Muscle of leg (tissue), 11 donors: ENCODE data around the gene PLEKHG2. TPM values are rescaled to one million over a fixed set of nuclear protein-coding genes. Genes with fewer than 3 reads are reported as not detected.
"Not testable (repeated sequence)": the region's sequence is repeated elsewhere in the genome, so short reads cannot be mapped to it uniquely, and the experiment has no call there.

Experiments used
- DNase-seq: peaks from one replicate; pipeline ENCODE4 v3.0.0; 2013
- H3K27ac ChIP-seq: one replicate; pipeline ENCODE4 v1.5.1; 2013; ENCODE audit warnings: mild to moderate bottlenecking, low read length, control low read depth
- H3K27me3 ChIP-seq: one replicate; pipeline ENCODE4 v1.6.1; 2013; ENCODE audit warnings: low read length; ENCODE audit not compliant: control insufficient read depth, insufficient read depth
- H3K36me3 ChIP-seq: one replicate; pipeline ENCODE4 v1.6.1; 2013; ENCODE audit warnings: low read length; ENCODE audit not compliant: control insufficient read depth, insufficient read depth
- H3K4me1 ChIP-seq: one replicate; pipeline ENCODE4 v1.6.1; 2013; ENCODE audit warnings: low read length; ENCODE audit not compliant: control insufficient read depth, insufficient read depth
- H3K4me3 ChIP-seq: one replicate; pipeline ENCODE4 v1.5.1; 2013; ENCODE audit warnings: low read length, control low read depth
- H3K9me3 ChIP-seq: replicated peaks from 2 replicates; pipeline ENCODE4 v1.6.1; 2013; ENCODE audit warnings: low read depth, low read length; ENCODE audit not compliant: control insufficient read depth
- WGBS: methylation state at CpG from one replicate; pipeline ENCODE4 v1.1.5; 2013; ENCODE audit warnings: missing lambda C conversion rate; ENCODE audit not compliant: insufficient coverage; 5-methylcytosine and 5-hydroxymethylcytosine counted together
- polyA plus RNA-seq, 8 donors: library from polyadenylated mRNA; unstranded; fragments of 120-200 nt; gene quantifications; one replicate each; pipeline versions ENCODE4 v1.2.1 to v1.2.3, GENCODE V29; 2013; ENCODE audit warnings: inconsistent platforms in 1 of 8, low replicate concordance in 1 of 8; ENCODE audit not compliant: insufficient read length in 8 of 8, insufficient read depth in 1 of 8
- total RNA-seq: library from RNA; stranded (reverse); fragments of 120-200 nt; gene quantifications from one replicate; pipeline ENCODE4 v1.2.4, GENCODE V29; 2013

Gene PLEKHG2
- total and polyA plus RNA-seq, 9 donors: 21.2 to 65.3 (median 50.0) TPM

- Histone ChIP-seq H3K36me3 (peaks cover 42% of the 10 kb centered on the region), H3K27ac (no peak overlapping the region), H3K4me1 (peaks cover 16% of the 10 kb centered on the region), H3K27me3 (no peaks in the 10 kb centered on the region), H3K9me3 (no peaks in the 10 kb centered on the region), H3K4me3 (no peak overlapping the region)
- DNase-seq: no peak
- WGBS: 90% methylated on average over 3 of the region's 8 CpGs
Measured at GRCh38 chr19:39449116-39449797, 36.8 kb downstream of the PLEKHG2 start.

- not testable (repeated sequence) for H3K27ac ChIP-seq, H3K9me3 ChIP-seq, DNase-seq, H3K27me3 ChIP-seq, H3K4me3 ChIP-seq
- Histone ChIP-seq H3K4me1 (peaks cover 12% of the 10 kb centered on the region), H3K36me3 (peaks cover 42% of the 10 kb centered on the region)
- 100% methylated on average over 5 of the region's 8 CpGs for WGBS
Measured at GRCh38 chr19:39451257-39451656, 38.8 kb downstream of the PLEKHG2 start.

- no peak overlapping the region for H3K27ac ChIP-seq
- DNase-seq: no peak
- peaks cover 71% of the 10 kb centered on the region for H3K36me3 ChIP-seq
- no peaks in the 10 kb centered on the region for H3K4me1 ChIP-seq
- no peaks in the 10 kb centered on the region for H3K27me3 ChIP-seq
- H3K9me3 ChIP-seq: no peaks in the 10 kb centered on the region
- no peak overlapping the region for H3K4me3 ChIP-seq
- WGBS: no CpG with 5 or more reads among the region's 3 CpGs
Measured at GRCh38 chr19:39463403-39463802, 50.9 kb downstream of the PLEKHG2 start.

- WGBS: 89% methylated on average over 8 of the region's 18 CpGs
- no peaks in the 10 kb centered on the region for H3K4me1 ChIP-seq
- no peaks in the 10 kb centered on the region for H3K27me3 ChIP-seq
- no peak overlapping the region for H3K4me3 ChIP-seq
- H3K36me3 ChIP-seq: peaks cover 72% of the 10 kb centered on the region
- no peaks in the 10 kb centered on the region for H3K9me3 ChIP-seq
- no peak for DNase-seq
- no peak overlapping the region for H3K27ac ChIP-seq
Measured at GRCh38 chr19:39465956-39466747, 53.7 kb downstream of the PLEKHG2 start.

- Histone ChIP-seq H3K27me3 (no peaks in the 10 kb centered on the region), H3K27ac (no peak overlapping the region), H3K4me3 (no peak overlapping the region), H3K9me3 (no peaks in the 10 kb centered on the region), H3K36me3 (peaks cover 86% of the 10 kb centered on the region), H3K4me1 (no peaks in the 10 kb centered on the region)
- no peak for DNase-seq
- WGBS: no CpG with 5 or more reads among the region's 7 CpGs
Measured at GRCh38 chr19:39467941-39468340, 55.5 kb downstream of the PLEKHG2 start.

- peaks cover 93% of the 10 kb centered on the region for H3K36me3 ChIP-seq
- no peak for DNase-seq
- H3K4me3 ChIP-seq: no peak overlapping the region
- no peaks in the 10 kb centered on the region for H3K4me1 ChIP-seq
- no peaks in the 10 kb centered on the region for H3K27me3 ChIP-seq
- WGBS: 92% methylated on average over 8 of the region's 11 CpGs
- no peaks in the 10 kb centered on the region for H3K9me3 ChIP-seq
- H3K27ac ChIP-seq: no peak overlapping the region
Measured at GRCh38 chr19:39469036-39469435, 56.6 kb downstream of the PLEKHG2 start.

- Histone ChIP-seq H3K4me3 (no peak overlapping the region), H3K9me3 (no peaks in the 10 kb centered on the region), H3K4me1 (no peaks in the 10 kb centered on the region), H3K27ac (no peak overlapping the region), H3K27me3 (no peaks in the 10 kb centered on the region), H3K36me3 (peaks cover 94% of the 10 kb centered on the region)
- DNase-seq: no peak
- 93% methylated on average over 6 of the region's 6 CpGs for WGBS
Measured at GRCh38 chr19:39469567-39469966, 57.1 kb downstream of the PLEKHG2 start.

- no peak overlapping the region for H3K27ac ChIP-seq
- no peak for DNase-seq
Measured at GRCh38 chr19:39470724-39471339, 58.4 kb downstream of the PLEKHG2 start.

GRCh38 chr19:39471756-39472536 is 59.5 kb downstream of the PLEKHG2 start:
- Histone ChIP-seq H3K4me1 (no peaks in the 10 kb centered on the region), H3K27ac (no peak overlapping the region), H3K27me3 (no peaks in the 10 kb centered on the region), H3K9me3 (no peaks in the 10 kb centered on the region), H3K36me3 (peaks cover 92% of the 10 kb centered on the region), H3K4me3 (no peak overlapping the region)
- WGBS: 96% methylated on average over 6 of the region's 8 CpGs
- no peak for DNase-seq

More at GRCh38 chr19:39470724-39471339, 58.4 kb downstream of the PLEKHG2 start:
- Histone ChIP-seq H3K36me3 (peaks cover 91% of the 10 kb centered on the region), H3K4me3 (no peak overlapping the region), H3K9me3 (no peaks in the 10 kb centered on the region), H3K4me1 (no peaks in the 10 kb centered on the region), H3K27me3 (no peaks in the 10 kb centered on the region)
- 88% methylated on average over 1 of the region's 7 CpGs for WGBS
